ENCODE measurements around the gene C19orf38.

Gene C19orf38

GRCh38 chr19:10812902-10813404, 35.3 kb upstream of the C19orf38 start:
- DNase-seq (ENCODE audit: insufficient read length), result no peak
- TF ChIP-seq POLR2AphosphoS5 (IDR thresholded peaks at IDR 0.05; ENCODE audit: low read depth, low read length), result no peak
- TF ChIP-seq TAF1 (IDR thresholded peaks at IDR 0.05; ENCODE audit: borderline replicate concordance, low read depth, low read length), result no peak
- no peak for TF ChIP-seq POLR2A (IDR thresholded peaks at IDR 0.05; ENCODE audit: low read depth, low read length)
- FAIRE-seq, result no peak

GRCh38 chr19:10815007-10815536, 33.1 kb upstream of the C19orf38 start:
- TF ChIP-seq POLR2AphosphoS5 (IDR thresholded peaks at IDR 0.05; ENCODE audit: low read depth, low read length), result no peak
- FAIRE-seq (no peak), DNase-seq (ENCODE audit: insufficient read length) (no peak)

GRCh38 chr19:10815969-10816644, 32.1 kb upstream of the C19orf38 start:
- FAIRE-seq (no peak), DNase-seq (ENCODE audit: insufficient read length) (no peak)
- TF ChIP-seq POLR2A (IDR thresholded peaks at IDR 0.05; ENCODE audit: low read depth, low read length) (no peak), TAF1 (IDR thresholded peaks at IDR 0.05; ENCODE audit: borderline replicate concordance, low read depth, low read length) (no peak), POLR2AphosphoS5 (IDR thresholded peaks at IDR 0.05; ENCODE audit: low read depth, low read length) (no peak)

GRCh38 chr19:10816691-10817090, 31.5 kb upstream of the C19orf38 start:
- FAIRE-seq (no peak), DNase-seq (ENCODE audit: insufficient read length) (no peak)
- no peak for TF ChIP-seq POLR2A (IDR thresholded peaks at IDR 0.05; ENCODE audit: low read depth, low read length)
- TF ChIP-seq TAF1 (IDR thresholded peaks at IDR 0.05; ENCODE audit: borderline replicate concordance, low read depth, low read length), result no peak
- no peak for TF ChIP-seq POLR2AphosphoS5 (IDR thresholded peaks at IDR 0.05; ENCODE audit: low read depth, low read length)

- FAIRE-seq, result no peak
- DNase-seq (ENCODE audit: insufficient read length), result no peak
- no peak for TF ChIP-seq TAF1 (IDR thresholded peaks at IDR 0.05; ENCODE audit: borderline replicate concordance, low read depth, low read length)
- no peak for TF ChIP-seq POLR2AphosphoS5 (IDR thresholded peaks at IDR 0.05; ENCODE audit: low read depth, low read length)
- TF ChIP-seq POLR2A (IDR thresholded peaks at IDR 0.05; ENCODE audit: low read depth, low read length), result no peak
Measured at GRCh38 chr19:10817291-10818038, 30.8 kb upstream of the C19orf38 start.

- FAIRE-seq (no peak), DNase-seq (ENCODE audit: insufficient read length) (no peak)
Measured at GRCh38 chr19:10818301-10819123, 29.7 kb upstream of the C19orf38 start.

GRCh38 chr19:10819124-10820060, 28.8 kb upstream of the C19orf38 start:
- FAIRE-seq (no peak), DNase-seq (ENCODE audit: insufficient read length) (no peak)
- TF ChIP-seq POLR2AphosphoS5 (IDR thresholded peaks at IDR 0.05; ENCODE audit: low read depth, low read length) (no peak), TAF1 (IDR thresholded peaks at IDR 0.05; ENCODE audit: borderline replicate concordance, low read depth, low read length) (no peak), POLR2A (IDR thresholded peaks at IDR 0.05; ENCODE audit: low read depth, low read length) (no peak)

More at GRCh38 chr19:10818301-10819123, 29.7 kb upstream of the C19orf38 start:
- no peak for TF ChIP-seq POLR2AphosphoS5 (IDR thresholded peaks at IDR 0.05; ENCODE audit: low read depth, low read length)
- TF ChIP-seq TAF1 (IDR thresholded peaks at IDR 0.05; ENCODE audit: borderline replicate concordance, low read depth, low read length), result no peak
- TF ChIP-seq POLR2A (IDR thresholded peaks at IDR 0.05; ENCODE audit: low read depth, low read length), result no peak

- FAIRE-seq, result no peak
- TF ChIP-seq POLR2A (IDR thresholded peaks at IDR 0.05; ENCODE audit: low read depth, low read length) (no peak), POLR2AphosphoS5 (IDR thresholded peaks at IDR 0.05; ENCODE audit: low read depth, low read length) (no peak)
- no peak for DNase-seq (ENCODE audit: insufficient read length)
Measured at GRCh38 chr19:10820173-10820572, 28.0 kb upstream of the C19orf38 start.

- TF ChIP-seq TAF1 (IDR thresholded peaks at IDR 0.05; ENCODE audit: borderline replicate concordance, low read depth, low read length) (no peak), POLR2AphosphoS5 (IDR thresholded peaks at IDR 0.05; ENCODE audit: low read depth, low read length) (no peak), POLR2A (IDR thresholded peaks at IDR 0.05; ENCODE audit: low read depth, low read length) (no peak)
- FAIRE-seq (no peak), DNase-seq (ENCODE audit: insufficient read length) (no peak)
Measured at GRCh38 chr19:10823690-10824089, 24.5 kb upstream of the C19orf38 start.

GRCh38 chr19:10826231-10826630, 22.0 kb upstream of the C19orf38 start:
- TF ChIP-seq POLR2A (IDR thresholded peaks at IDR 0.05; ENCODE audit: low read depth, low read length) (no peak), TAF1 (IDR thresholded peaks at IDR 0.05; ENCODE audit: borderline replicate concordance, low read depth, low read length) (no peak), POLR2AphosphoS5 (IDR thresholded peaks at IDR 0.05; ENCODE audit: low read depth, low read length) (no peak)
- DNase-seq (ENCODE audit: insufficient read length) (no peak), FAIRE-seq (no peak)
